HG03108 (cell line): Measurements from ENCODE around the gene ARMH1.
"Not testable (repeated sequence)": the region's sequence is repeated elsewhere in the genome, so short reads cannot be mapped to it uniquely, and the experiment has no call there.

Source experiments
- ATAC-seq: cut with Tn5 transposase; IDR thresholded peaks from one replicate; pipeline ENCODE4 v1.9.1; 2021; ENCODE audit warnings: moderate library complexity; ENCODE audit not compliant: unreplicated experiment

Gene ARMH1

GRCh38 chr1:44693900-44694299 is 19.4 kb downstream of the ARMH1 start:
- no peak for ATAC-seq

- ATAC-seq: peak; percentile 67
These were observed 20.5 kb downstream of the ARMH1 start for GRCh38 chr1:44694863-44695478.

- ATAC-seq: no peak
These were observed 21.2 kb downstream of the ARMH1 start for GRCh38 chr1:44695671-44696070.

- ATAC-seq: no peak
These were observed 21.6 kb downstream of the ARMH1 start for GRCh38 chr1:44696101-44696500.

- peak; percentile 47 for ATAC-seq
These were observed 22.4 kb downstream of the ARMH1 start for GRCh38 chr1:44696789-44697345.

- ATAC-seq: no peak
These were observed 23.6 kb downstream of the ARMH1 start for GRCh38 chr1:44698138-44698537.

GRCh38 chr1:44699375-44699774 is 24.9 kb downstream of the ARMH1 start:
- ATAC-seq: not testable (repeated sequence)

GRCh38 chr1:44700573-44700972 is 26.1 kb downstream of the ARMH1 start:
- no peak for ATAC-seq

GRCh38 chr1:44701141-44701573 is 26.6 kb downstream of the ARMH1 start:
- no peak for ATAC-seq

GRCh38 chr1:44705470-44705869 is 31.0 kb downstream of the ARMH1 start:
- ATAC-seq: no peak

- ATAC-seq: no peak
These were observed 31.4 kb downstream of the ARMH1 start for GRCh38 chr1:44705938-44706337.

- ATAC-seq: no peak
These were observed 32.8 kb downstream of the ARMH1 start for GRCh38 chr1:44707112-44707881.

GRCh38 chr1:44707959-44708831 is 33.7 kb downstream of the ARMH1 start:
- ATAC-seq: no peak

- peak; percentile 55 for ATAC-seq
These were observed 38.8 kb downstream of the ARMH1 start for GRCh38 chr1:44713321-44713781.

GRCh38 chr1:44714532-44714931 is 40.0 kb downstream of the ARMH1 start:
- no peak for ATAC-seq

GRCh38 chr1:44714944-44715571 is 40.5 kb downstream of the ARMH1 start:
- ATAC-seq: peak; percentile 48

GRCh38 chr1:44717156-44717555 is 42.6 kb downstream of the ARMH1 start:
- no peak for ATAC-seq

GRCh38 chr1:44717653-44718052 is 43.1 kb downstream of the ARMH1 start:
- no peak for ATAC-seq

- ATAC-seq: no peak
These were observed 43.6 kb downstream of the ARMH1 start for GRCh38 chr1:44718091-44718490.

- ATAC-seq: no peak
These were observed 44.8 kb downstream of the ARMH1 start for GRCh38 chr1:44719318-44719717.

- ATAC-seq: no peak
These were observed 45.8 kb downstream of the ARMH1 start for GRCh38 chr1:44720281-44720680.
